ENCODE data around the gene OTOR. TPM values are rescaled to one million over a fixed set of nuclear protein-coding genes. Genes with fewer than 3 reads are reported as not detected.

OTOR gene
- total and polyA plus RNA-seq, 5 experiments from 2014 or later: not detected

Other genes with a start within 250 kb of the OTOR start
- 1 to 10 TPM; 7.2 to 7.9 TPM for gene KIF16B, start 174.9 kb upstream of the OTOR start, total RNA-seq
- gene KIF16B, start 174.9 kb upstream of the OTOR start, polyA plus RNA-seq: 1 to 10 TPM; 1.9 to 6.2 (median 3.8) TPM
- 10 to 100 TPM; 51.7 to 54.2 TPM for gene SNRPB2, start 18.3 kb upstream of the OTOR start, total RNA-seq
- gene SNRPB2, start 18.3 kb upstream of the OTOR start, polyA plus RNA-seq: 10 to 100 TPM; 60.3 to 79.8 (median 61.3) TPM